Trophoblast cell (in vitro differentiated cells and primary cell): ENCODE data around the gene CYSLTR2.
"Not testable (repeated sequence)": the region's sequence is repeated elsewhere in the genome, so short reads cannot be mapped to it uniquely, and the experiment has no call there.

Source experiments
- DNase-seq, 2 donors: peaks; one replicate each; pipeline ENCODE4 v3.0.0-alpha.2; 2016
- H2AFZ ChIP-seq: 2 replicates; pipeline ENCODE4 v1.6.1; 2013; ENCODE audit warnings: low read length, moderate library complexity, mild to moderate bottlenecking; ENCODE audit not compliant: insufficient read depth, poor library complexity
- H2AK5ac ChIP-seq: 2 replicates; pipeline ENCODE4 v1.6.1; 2013; ENCODE audit warnings: mild to moderate bottlenecking, low read length
- H2BK120ac ChIP-seq: 2 replicates; pipeline ENCODE4 v1.6.1; 2013; ENCODE audit warnings: low read length, mild to moderate bottlenecking, moderate library complexity; ENCODE audit not compliant: insufficient read depth, poor library complexity
- H2BK12ac ChIP-seq: 2 replicates; pipeline ENCODE4 v1.6.1; 2013; ENCODE audit warnings: mild to moderate bottlenecking, low read length, moderate library complexity
- H2BK5ac ChIP-seq: 2 replicates; pipeline ENCODE4 v1.6.1; 2013; ENCODE audit warnings: low read length, low read depth, moderate library complexity, mild to moderate bottlenecking; ENCODE audit not compliant: poor library complexity
- H3K14ac ChIP-seq: 2 replicates; pipeline ENCODE4 v1.6.1; 2013; ENCODE audit warnings: mild to moderate bottlenecking, low read length
- H3K18ac ChIP-seq: 2 replicates; pipeline ENCODE4 v1.6.1; 2013; ENCODE audit warnings: mild to moderate bottlenecking, low read length
- H3K23ac ChIP-seq: 2 replicates; pipeline ENCODE4 v1.6.1; 2013; ENCODE audit warnings: low read length
- H3K27ac ChIP-seq: 2 replicates; pipeline ENCODE4 v1.5.1; 2013; ENCODE audit warnings: low read depth, mild to moderate bottlenecking, inconsistent platforms, low read length, moderate library complexity
- H3K27me3 ChIP-seq: 2 replicates; pipeline ENCODE4 v1.6.1; 2013; ENCODE audit warnings: inconsistent platforms, mild to moderate bottlenecking, low read length, moderate library complexity; ENCODE audit not compliant: insufficient read depth
- H3K36me3 ChIP-seq, 2 experiments: 1 replicate in 1 of 2; 2 replicates in 1 of 2; pipeline ENCODE4 v1.6.1; 2013; ENCODE audit warnings: low read length in 2 of 2, mild to moderate bottlenecking in 2 of 2, moderate library complexity in 1 of 2; ENCODE audit not compliant: insufficient read depth in 2 of 2, control insufficient read depth in 1 of 2
- H3K4ac ChIP-seq: 2 replicates; pipeline ENCODE4 v1.6.1; 2013; ENCODE audit warnings: low read depth, mild to moderate bottlenecking, low read length, moderate library complexity
- H3K4me1 ChIP-seq, 2 experiments: 1 replicate in 1 of 2; 2 replicates in 1 of 2; pipeline ENCODE4 v1.6.1; 2013; ENCODE audit warnings: low read length in 2 of 2, mild to moderate bottlenecking in 2 of 2, moderate library complexity in 1 of 2; ENCODE audit not compliant: insufficient read depth in 2 of 2, control insufficient read depth in 1 of 2
- H3K4me2 ChIP-seq: 2 replicates; pipeline ENCODE4 v1.6.1; 2013; ENCODE audit warnings: inconsistent platforms, mild to moderate bottlenecking, low read length, moderate library complexity
- H3K4me3 ChIP-seq: 2 replicates; pipeline ENCODE4 v1.5.1; 2013; ENCODE audit warnings: mild to moderate bottlenecking, low read depth, low read length, inconsistent platforms
- H3K79me1 ChIP-seq: one replicate; pipeline ENCODE4 v1.6.1; 2013; ENCODE audit warnings: low read length
- H3K79me2 ChIP-seq: 2 replicates; pipeline ENCODE4 v1.6.1; 2013; ENCODE audit warnings: low read length, mild to moderate bottlenecking; ENCODE audit not compliant: control insufficient read depth, insufficient read depth, poor library complexity
- H3K9ac ChIP-seq: 2 replicates; pipeline ENCODE4 v1.6.1; 2013; ENCODE audit warnings: mild to moderate bottlenecking, low read length
- H3K9me3 ChIP-seq: 2 replicates; pipeline ENCODE4 v1.6.1; 2013; ENCODE audit warnings: low read depth, mild to moderate bottlenecking, control low read depth, inconsistent platforms, low read length; ENCODE audit not compliant: insufficient read depth
- H4K12ac ChIP-seq: 2 replicates; pipeline ENCODE4 v1.6.1; 2013; ENCODE audit warnings: low read depth, mild to moderate bottlenecking, low read length, moderate library complexity
- H4K8ac ChIP-seq: 2 replicates; pipeline ENCODE4 v1.6.1; 2013; ENCODE audit warnings: low read depth, mild to moderate bottlenecking, low read length, moderate library complexity
- H4K91ac ChIP-seq: one replicate; pipeline ENCODE4 v1.6.1; 2013; ENCODE audit warnings: low read depth, mild to moderate bottlenecking, low read length, moderate library complexity
- WGBS: extraction: QIAGEN DNeasy Blood & Tissue Kit; methylation state at CpG from one replicate; pipeline ENCODE4 v1.1.7; 2013; ENCODE audit warnings: missing lambda C conversion rate; ENCODE audit not compliant: insufficient read length, insufficient coverage; ENCODE audit errors: extremely low coverage; 5-methylcytosine and 5-hydroxymethylcytosine counted together

CYSLTR2 gene

DNA sequence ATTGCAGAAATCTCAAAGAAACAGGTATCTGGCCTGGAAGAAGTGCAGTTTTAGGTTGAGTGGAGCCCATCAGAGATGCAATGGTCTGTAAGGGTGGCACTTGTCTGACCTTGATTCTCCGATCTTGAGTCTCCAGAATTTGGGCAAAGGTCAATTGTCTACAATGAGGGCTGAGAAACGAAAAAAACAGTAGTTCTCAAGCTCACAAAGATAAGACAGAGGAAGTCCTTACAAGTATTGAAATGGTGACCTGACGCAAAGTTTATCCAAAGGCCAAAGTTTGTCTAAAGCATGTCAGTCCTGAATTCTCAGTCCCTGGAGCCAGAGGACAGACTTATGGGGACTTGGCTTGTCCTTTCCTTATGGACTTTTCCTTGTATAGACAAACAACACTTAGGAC is 40.3 kb downstream of the CYSLTR2 start:
- Histone ChIP-seq H3K9me3 (peaks cover 4% of the 10 kb centered on the region), H4K12ac (no peak overlapping the region), H3K79me1 (no peaks in the 10 kb centered on the region), H3K27me3 (no peaks in the 10 kb centered on the region), H3K9ac (no peak overlapping the region), H3K4me1 (no peaks in the 10 kb centered on the region), H3K27ac (no peak overlapping the region), H3K4me3 (no peak overlapping the region), H3K4ac (no peak overlapping the region), H2BK12ac (no peak overlapping the region), H2BK5ac (no peak overlapping the region), H3K14ac (no peak overlapping the region), H3K79me2 (no peaks in the 10 kb centered on the region), H4K91ac (no peak overlapping the region), H2BK120ac (no peak overlapping the region), H2AFZ (no peak overlapping the region), H2AK5ac (no peak overlapping the region), H4K8ac (no peak overlapping the region), H3K23ac (no peak overlapping the region), H3K4me2 (no peak overlapping the region), H3K36me3 (peaks cover 0 to 3% of the 10 kb centered on the region in 2 experiments), H3K18ac (no peak overlapping the region)
- no CpG with 5 or more reads among the region's 3 CpGs for WGBS
- no peak for DNase-seq

DNA sequence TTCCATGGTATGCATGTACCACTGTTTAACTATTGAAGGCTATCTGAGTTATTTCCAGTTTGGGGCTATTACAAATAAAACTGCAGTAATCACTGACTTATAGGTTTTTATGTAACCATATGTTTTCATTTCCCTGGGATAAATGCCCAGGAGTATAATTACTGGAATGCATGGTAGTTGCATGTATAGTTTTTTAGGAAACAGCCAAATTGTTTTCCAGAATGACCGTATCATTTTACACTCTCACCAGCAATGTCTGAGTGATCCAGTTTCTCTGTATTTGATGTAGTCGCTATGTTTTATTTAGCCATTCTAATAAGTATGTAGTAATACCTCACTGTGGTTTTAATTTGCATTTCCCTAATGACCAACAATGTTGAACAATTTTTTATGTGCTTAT is 42.0 kb downstream of the CYSLTR2 start:
- Histone ChIP-seq H3K27ac (no peak overlapping the region), H3K36me3 (peaks cover 0 to 3% of the 10 kb centered on the region in 2 experiments), H3K9me3 (peaks cover 4% of the 10 kb centered on the region), H3K4me3 (no peak overlapping the region), H3K18ac (no peak overlapping the region), H2AFZ (no peak overlapping the region), H3K4me2 (no peak overlapping the region), H2BK12ac (no peak overlapping the region), H3K14ac (no peak overlapping the region), H4K8ac (no peak overlapping the region), H2AK5ac (no peak overlapping the region), H3K4ac (no peak overlapping the region), H4K91ac (no peak overlapping the region), H2BK5ac (no peak overlapping the region), H3K79me1 (no peaks in the 10 kb centered on the region), H3K9ac (no peak overlapping the region), H4K12ac (no peak overlapping the region), H3K23ac (no peak overlapping the region), H3K79me2 (no peaks in the 10 kb centered on the region), H3K27me3 (no peaks in the 10 kb centered on the region), H2BK120ac (no peak overlapping the region), H3K4me1 (no peaks in the 10 kb centered on the region)
- no peak for DNase-seq
- no CpG with 5 or more reads among the region's 2 CpGs for WGBS

DNA sequence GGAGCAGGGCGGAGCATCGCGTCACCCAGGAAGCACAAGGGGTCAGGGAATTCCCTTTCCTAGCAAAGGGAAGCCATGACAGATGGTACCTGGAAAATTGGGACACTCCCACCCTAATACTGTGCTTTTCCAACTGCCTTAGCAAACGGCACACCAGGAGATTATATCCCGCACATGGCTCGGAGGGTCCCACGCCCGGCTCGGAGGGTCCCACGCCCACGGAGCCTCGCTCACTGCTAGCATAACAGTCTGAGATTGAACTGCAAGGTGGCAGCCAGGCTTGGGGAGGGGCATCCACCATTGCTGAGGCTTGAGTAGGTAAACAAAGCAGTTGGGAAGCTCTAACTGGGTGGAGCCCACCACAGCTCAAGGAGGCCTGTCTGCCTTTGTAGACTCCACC is 42.9 kb downstream of the CYSLTR2 start:
- H3K9ac ChIP-seq = not testable (repeated sequence)
- no CpG with 5 or more reads among the region's 12 CpGs for WGBS

DNA sequence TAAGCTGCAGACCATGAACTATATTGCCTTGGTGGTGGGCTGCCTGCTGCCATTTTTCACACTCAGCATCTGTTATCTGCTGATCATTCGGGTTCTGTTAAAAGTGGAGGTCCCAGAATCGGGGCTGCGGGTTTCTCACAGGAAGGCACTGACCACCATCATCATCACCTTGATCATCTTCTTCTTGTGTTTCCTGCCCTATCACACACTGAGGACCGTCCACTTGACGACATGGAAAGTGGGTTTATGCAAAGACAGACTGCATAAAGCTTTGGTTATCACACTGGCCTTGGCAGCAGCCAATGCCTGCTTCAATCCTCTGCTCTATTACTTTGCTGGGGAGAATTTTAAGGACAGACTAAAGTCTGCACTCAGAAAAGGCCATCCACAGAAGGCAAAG is 53.7 kb downstream of the CYSLTR2 start:
- Histone ChIP-seq H3K14ac (no peak overlapping the region), H3K79me2 (no peaks in the 10 kb centered on the region), H4K12ac (no peak overlapping the region), H3K4me2 (no peak overlapping the region), H2BK120ac (no peak overlapping the region), H3K27me3 (no peaks in the 10 kb centered on the region), H3K23ac (no peak overlapping the region), H2AK5ac (no peak overlapping the region), H2BK12ac (no peak overlapping the region), H2AFZ (no peak overlapping the region), H2BK5ac (no peak overlapping the region), H3K4me1 (no peaks in the 10 kb centered on the region), H3K4ac (no peak overlapping the region), H3K9me3 (peaks cover 2% of the 10 kb centered on the region), H3K18ac (no peak overlapping the region), H3K27ac (no peak overlapping the region), H3K79me1 (no peaks in the 10 kb centered on the region), H4K91ac (no peak overlapping the region), H3K4me3 (no peak overlapping the region), H3K9ac (no peak overlapping the region), H3K36me3 (peaks cover 3 to 5% of the 10 kb centered on the region in 2 experiments), H4K8ac (no peak overlapping the region)
- DNase-seq = no peak
- WGBS = no CpG with 5 or more reads among the region's 5 CpGs

More for the DNA sequence above, 42.9 kb downstream of the CYSLTR2 start:
- H3K4me3 ChIP-seq, H2BK120ac ChIP-seq, H3K9me3 ChIP-seq, H3K4me1 ChIP-seq, H3K23ac ChIP-seq, H4K12ac ChIP-seq, H3K79me1 ChIP-seq, H2BK5ac ChIP-seq, H2AK5ac ChIP-seq, H4K8ac ChIP-seq, H3K18ac ChIP-seq, H3K27me3 ChIP-seq, H3K4ac ChIP-seq, H3K4me2 ChIP-seq, H2AFZ ChIP-seq, H4K91ac ChIP-seq, H3K36me3 ChIP-seq, H2BK12ac ChIP-seq, H3K14ac ChIP-seq, H3K27ac ChIP-seq, DNase-seq, H3K79me2 ChIP-seq: not testable (repeated sequence)
